NCI-H2227 (cell line): ENCODE results near the gene AARS1.
"Not testable (repeated sequence)": the region's sequence is repeated elsewhere in the genome, so short reads cannot be mapped to it uniquely, and the experiment has no call there.

Experiments used
- DNase-seq: peaks from one replicate; lab custom pipeline; 2025; ENCODE audit not compliant: unreplicated experiment; lab: John Stamatoyannopoulos, UW

Gene AARS1

GRCh38 chr16:70225430-70225829 is 63.9 kb downstream of the AARS1 start:
- DNase-seq = not testable (repeated sequence)

GRCh38 chr16:70224645-70225044 is 64.7 kb downstream of the AARS1 start:
- DNase-seq = not testable (repeated sequence)

- not testable (repeated sequence) for DNase-seq
Measured at GRCh38 chr16:70223971-70224513, 65.3 kb downstream of the AARS1 start.

- not testable (repeated sequence) for DNase-seq
Measured at GRCh38 chr16:70223216-70223615, 66.1 kb downstream of the AARS1 start.

GRCh38 chr16:70222574-70222973 is 66.7 kb downstream of the AARS1 start:
- not testable (repeated sequence) for DNase-seq

- not testable (repeated sequence) for DNase-seq
Measured at GRCh38 chr16:70218586-70218985, 70.7 kb downstream of the AARS1 start.

- not testable (repeated sequence) for DNase-seq
Measured at GRCh38 chr16:70206382-70206781, 82.9 kb downstream of the AARS1 start.

- not testable (repeated sequence) for DNase-seq
Measured at GRCh38 chr16:70204668-70205405, 84.5 kb downstream of the AARS1 start.

GRCh38 chr16:70204010-70204409 is 85.3 kb downstream of the AARS1 start:
- DNase-seq = not testable (repeated sequence)

GRCh38 chr16:70203508-70203907 is 85.8 kb downstream of the AARS1 start:
- not testable (repeated sequence) for DNase-seq
